Measurements from ENCODE around the gene NTSR1.

Gene NTSR1

GRCh38 chr20:62791301-62792181 is 82.9 kb downstream of the NTSR1 start:
- DNase-seq = peak; percentile 91

DNA sequence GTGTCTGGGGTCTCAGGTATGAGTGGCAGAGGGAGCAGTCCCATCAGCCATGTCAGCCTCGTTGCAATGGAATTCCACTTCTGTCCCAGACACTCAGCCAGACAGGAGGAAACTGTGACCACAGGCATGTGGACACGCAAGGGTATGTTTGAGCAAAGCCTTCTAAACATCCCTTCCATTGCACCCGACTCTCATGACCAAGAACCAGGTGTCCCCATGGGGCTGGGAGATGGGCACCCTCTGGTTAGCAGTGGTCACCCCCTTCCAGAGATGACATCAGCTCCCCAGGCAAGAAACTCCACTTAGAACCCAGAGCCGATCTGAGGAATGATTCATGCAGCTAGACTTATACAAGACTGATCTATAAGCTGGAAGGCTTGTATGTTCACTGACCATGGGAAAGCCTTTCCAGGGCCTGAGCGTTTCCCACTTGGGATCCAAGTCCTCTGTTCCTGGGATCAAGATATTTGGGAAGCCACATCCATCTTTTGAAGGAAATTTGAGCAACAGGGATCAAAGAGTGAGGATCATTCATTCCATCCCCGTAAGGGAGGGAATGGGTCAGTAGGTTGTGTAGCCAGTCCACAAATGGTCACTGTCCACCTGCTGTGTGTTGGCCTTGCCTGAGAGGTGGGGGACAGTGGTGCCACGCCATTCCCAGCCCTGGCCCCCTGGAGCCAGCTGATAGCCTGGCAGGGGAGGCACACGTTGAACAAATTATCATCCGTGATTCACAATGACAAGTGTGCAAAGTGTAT is 83.7 kb downstream of the NTSR1 start:
- DNase-seq = peak; percentile 61

GRCh38 chr20:62792940-62793756 is 84.5 kb downstream of the NTSR1 start:
- no peak for DNase-seq

DNA sequence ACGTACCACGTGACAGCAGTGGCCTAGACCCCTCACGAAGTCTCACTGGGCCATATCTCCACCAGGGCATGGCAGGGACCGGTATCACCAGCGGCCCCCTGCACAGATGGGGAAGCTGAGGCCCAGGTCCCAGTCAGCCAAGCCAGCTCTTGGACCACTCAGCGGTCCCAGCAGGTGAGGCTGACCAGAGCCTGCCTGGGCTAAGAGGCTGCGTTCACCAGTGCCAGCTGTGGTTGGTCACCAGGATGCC is 85.0 kb downstream of the NTSR1 start:
- no peak for DNase-seq

DNA sequence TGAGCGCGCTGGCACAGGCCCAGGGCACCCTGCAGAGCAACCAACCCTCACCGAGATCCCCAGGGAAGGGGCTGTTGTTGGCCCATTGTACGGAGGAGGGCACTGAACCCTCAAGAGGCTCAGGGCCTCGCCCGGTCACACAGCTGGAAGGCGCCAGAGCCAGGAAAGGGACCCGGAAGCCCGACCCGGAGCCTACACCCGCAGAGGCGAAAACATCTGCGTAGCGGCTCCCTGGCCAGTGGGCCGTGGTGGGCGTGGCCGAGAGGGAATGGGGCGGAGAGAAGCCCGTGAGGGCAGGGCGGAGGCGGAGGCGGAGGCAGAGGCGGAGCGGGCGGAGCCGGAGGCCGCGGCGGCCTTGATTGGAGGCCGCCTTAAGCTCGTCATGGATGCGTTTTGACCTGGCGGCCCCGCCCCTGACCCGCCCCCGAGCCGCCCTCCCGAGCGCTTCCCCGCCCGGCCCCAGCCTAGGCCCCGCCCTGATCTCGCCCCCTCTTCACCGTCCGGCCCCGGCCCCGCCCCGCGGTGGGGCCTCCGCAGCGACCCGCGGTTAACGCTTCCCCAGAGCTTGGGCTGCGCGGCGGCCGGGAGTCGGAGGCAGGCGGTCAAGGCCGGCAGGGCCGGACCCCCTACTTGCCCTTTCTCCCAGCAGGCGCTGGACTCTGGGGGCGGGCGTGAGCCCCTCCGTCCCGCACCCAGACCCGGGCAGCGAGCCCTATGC is 85.5 kb downstream of the NTSR1 start:
- peak; percentile 96 for DNase-seq

GRCh38 chr20:62795023-62795761 is 86.6 kb downstream of the NTSR1 start:
- DNase-seq = peak; percentile 35

GRCh38 chr20:62796699-62797491 is 88.3 kb downstream of the NTSR1 start:
- no peak for DNase-seq

GRCh38 chr20:62797671-62798532 is 89.3 kb downstream of the NTSR1 start:
- no peak for DNase-seq

GRCh38 chr20:62799036-62799435 is 90.4 kb downstream of the NTSR1 start:
- DNase-seq = no peak

DNA sequence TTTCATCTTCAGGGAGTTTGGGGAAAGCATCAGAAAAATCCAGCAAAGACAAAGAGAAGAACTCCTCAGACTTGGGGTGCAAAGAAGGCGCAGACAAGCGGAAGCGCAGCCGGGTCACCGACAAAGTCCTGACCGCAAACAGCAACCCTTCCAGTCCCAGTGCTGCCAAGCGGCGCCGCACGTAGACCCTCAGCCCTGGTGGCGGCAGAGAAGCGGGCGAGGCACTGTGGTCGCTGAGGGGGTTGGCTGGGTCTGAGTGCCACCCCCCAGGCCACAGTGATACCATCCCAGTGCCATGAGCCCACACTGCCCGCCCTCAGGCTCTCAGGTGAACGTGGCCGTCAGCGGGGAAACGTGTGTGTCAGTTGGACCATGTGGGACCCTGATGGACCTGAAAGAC is 90.8 kb downstream of the NTSR1 start:
- DNase-seq = no peak

- DNase-seq = no peak
Measured at GRCh38 chr20:62799873-62800272, 91.2 kb downstream of the NTSR1 start.

GRCh38 chr20:62800314-62801259 is 92.0 kb downstream of the NTSR1 start:
- DNase-seq = no peak

- no peak for DNase-seq
Measured at GRCh38 chr20:62801284-62802010, 92.8 kb downstream of the NTSR1 start.

DNA sequence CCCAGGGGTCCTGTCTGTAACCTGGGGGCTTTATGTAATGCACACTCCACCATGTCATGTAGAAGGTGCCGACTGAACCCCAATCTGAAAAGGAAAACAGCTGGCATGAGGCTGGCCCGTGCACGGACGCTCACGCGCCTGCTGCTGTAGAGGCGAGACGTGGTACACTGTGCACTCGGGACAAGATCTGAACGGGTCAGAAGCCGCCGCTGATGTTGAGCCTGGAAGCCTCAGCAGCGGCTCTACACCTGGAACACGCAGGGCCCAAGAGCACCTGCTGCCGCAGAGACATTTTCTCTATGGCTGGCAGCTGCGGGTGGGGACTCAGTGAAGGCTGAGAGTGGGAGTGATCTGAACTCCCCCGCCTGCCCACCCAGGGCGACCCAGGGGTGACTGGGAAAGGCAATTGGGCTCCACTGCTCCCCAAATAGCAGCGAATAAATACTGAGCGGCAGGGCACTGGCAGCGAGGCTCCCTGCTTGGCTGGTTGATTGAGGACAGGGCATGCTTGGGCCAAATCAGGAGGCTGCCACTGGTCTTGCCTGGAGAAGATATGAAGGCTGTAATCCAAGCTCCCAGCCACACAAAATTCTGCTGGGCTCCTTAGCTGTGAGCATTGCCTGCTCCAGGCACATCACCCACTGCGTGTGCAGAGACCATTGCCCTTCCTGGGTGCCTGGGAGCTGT is 93.5 kb downstream of the NTSR1 start:
- DNase-seq = no peak

- no peak for DNase-seq
Measured at GRCh38 chr20:62804021-62804626, 95.5 kb downstream of the NTSR1 start.

- DNase-seq = peak; percentile 72
Measured at GRCh38 chr20:62804627-62805154, 96.1 kb downstream of the NTSR1 start, which contains the start of gene OGFR. Gene OGFR (plus strand): TSS chr20:62804835. CDS start chr20:62804860, 25 bp downstream.

All from fibroblast of skin of scalp (primary cell).